ENCODE data around the gene POLR2M. TPM values are rescaled to one million over a fixed set of nuclear protein-coding genes. Genes with fewer than 3 reads are reported as not detected.
A peak's percentile ranks its signal among the peaks of the same experiment; 100 is the strongest.

The POLR2M gene
- total RNA-seq = 10 to 100 TPM; 87.2 to 97.7 TPM
- 33.3 TPM for polyA plus RNA-seq (ENCODE audit: insufficient read depth, low read depth, low replicate concordance)
- long read RNA-seq, donor 1, full-length matches to known transcripts = 31 of 38 reads
- long read RNA-seq, donor 1, partial matches to known transcripts = 7 of 38 reads
- long read RNA-seq, donor 1, other reads (novel, unspliced or antisense) = 0 of 38 reads
- long read RNA-seq, donor 2, full-length matches to known transcripts = 14 of 14 reads
- long read RNA-seq, donor 2, partial matches to known transcripts = 0 of 14 reads
- long read RNA-seq, donor 2, other reads (novel, unspliced or antisense) = 0 of 14 reads

GRCh38 chr15:57706405-57707209 lies at the start of gene POLR2M:
Gene POLR2M (plus strand): TSS chr15:57706714. CDS start chr15:57706843, 129 bp downstream.
- Histone ChIP-seq H3K4me3 (peak within 1 kb of the TSS; percentile 99), H3K27me3 (no peaks in the 10 kb centered on the region), H3K27ac (peak within 1 kb of the TSS; percentile 94 to 96), H3K36me3 (ENCODE audit: low read depth, missing control alignments) (no peaks in the 10 kb centered on the region), H3K4me1 (peaks cover 9% of the 10 kb centered on the region), H3K9me3 (no peaks in the 10 kb centered on the region)
- WGBS, 2 donors = 1 to 2% methylated on average over 44 to 69 of the region's 70 CpGs
- intact Hi-C loops (cut with DNase I; ENCODE audit: low total_unique reads) = no loop called here
- DNase-seq = peak; percentile 98
- no peak for TF ChIP-seq CTCF (IDR thresholded peaks at IDR 0.05)
- no peak for TF ChIP-seq POLR2A (IDR thresholded peaks at IDR 0.05)

- intact Hi-C loops (cut with DNase I; ENCODE audit: low total_unique reads) = no loop called here
- Histone ChIP-seq H3K27ac (no peak overlapping the region), H3K4me3 (no peak overlapping the region), H3K9me3 (no peaks in the 10 kb centered on the region), H3K27me3 (no peaks in the 10 kb centered on the region), H3K36me3 (ENCODE audit: low read depth, missing control alignments) (no peaks in the 10 kb centered on the region), H3K4me1 (no peaks in the 10 kb centered on the region)
- 90 to 92% methylated on average over 1 of the region's 1 CpG for WGBS, 2 donors
- DNase-seq = no peak
- TF ChIP-seq POLR2A (IDR thresholded peaks at IDR 0.05) (no peak), CTCF (IDR thresholded peaks at IDR 0.05) (no peak)
Observed at GRCh38 chr15:57657619-57658018, 48.9 kb upstream of the POLR2M start.

- Histone ChIP-seq H3K27me3 (no peaks in the 10 kb centered on the region), H3K9me3 (no peaks in the 10 kb centered on the region), H3K4me1 (no peaks in the 10 kb centered on the region), H3K36me3 (ENCODE audit: low read depth, missing control alignments) (no peaks in the 10 kb centered on the region), H3K27ac (no peak overlapping the region), H3K4me3 (no peak overlapping the region)
- TF ChIP-seq CTCF (IDR thresholded peaks at IDR 0.05) = no peak
- TF ChIP-seq POLR2A (IDR thresholded peaks at IDR 0.05) = no peak
- DNase-seq = no peak
- 77 to 80% methylated on average over 3 of the region's 3 CpGs for WGBS, 2 donors
- intact Hi-C loops (cut with DNase I; ENCODE audit: low total_unique reads) = no loop called here
Observed at GRCh38 chr15:57662091-57662744, 44.3 kb upstream of the POLR2M start.

GRCh38 chr15:57662802-57663201 lies 43.7 kb upstream of the POLR2M start:
- H3K27me3 ChIP-seq = no peaks in the 10 kb centered on the region
- 91 to 100% methylated on average over 1 of the region's 1 CpG for WGBS, 2 donors
- intact Hi-C loops (cut with DNase I; ENCODE audit: low total_unique reads) = no loop called here
- H3K4me1 ChIP-seq = no peaks in the 10 kb centered on the region
- no peak for TF ChIP-seq CTCF (IDR thresholded peaks at IDR 0.05)
- no peak for TF ChIP-seq POLR2A (IDR thresholded peaks at IDR 0.05)
- H3K4me3 ChIP-seq = no peak overlapping the region
- H3K27ac ChIP-seq = no peak overlapping the region
- peak; percentile 22 for DNase-seq
- no peaks in the 10 kb centered on the region for H3K36me3 ChIP-seq (ENCODE audit: low read depth, missing control alignments)
- H3K9me3 ChIP-seq = no peaks in the 10 kb centered on the region
